Ammon's horn (tissue), 1 donor: ENCODE results near the gene SHD.

Experiments used
- DNase-seq: peaks from one replicate; pipeline ENCODE4 v3.0.0-alpha.2; 2016; ENCODE audit warnings: low spot score

Gene SHD

DNA sequence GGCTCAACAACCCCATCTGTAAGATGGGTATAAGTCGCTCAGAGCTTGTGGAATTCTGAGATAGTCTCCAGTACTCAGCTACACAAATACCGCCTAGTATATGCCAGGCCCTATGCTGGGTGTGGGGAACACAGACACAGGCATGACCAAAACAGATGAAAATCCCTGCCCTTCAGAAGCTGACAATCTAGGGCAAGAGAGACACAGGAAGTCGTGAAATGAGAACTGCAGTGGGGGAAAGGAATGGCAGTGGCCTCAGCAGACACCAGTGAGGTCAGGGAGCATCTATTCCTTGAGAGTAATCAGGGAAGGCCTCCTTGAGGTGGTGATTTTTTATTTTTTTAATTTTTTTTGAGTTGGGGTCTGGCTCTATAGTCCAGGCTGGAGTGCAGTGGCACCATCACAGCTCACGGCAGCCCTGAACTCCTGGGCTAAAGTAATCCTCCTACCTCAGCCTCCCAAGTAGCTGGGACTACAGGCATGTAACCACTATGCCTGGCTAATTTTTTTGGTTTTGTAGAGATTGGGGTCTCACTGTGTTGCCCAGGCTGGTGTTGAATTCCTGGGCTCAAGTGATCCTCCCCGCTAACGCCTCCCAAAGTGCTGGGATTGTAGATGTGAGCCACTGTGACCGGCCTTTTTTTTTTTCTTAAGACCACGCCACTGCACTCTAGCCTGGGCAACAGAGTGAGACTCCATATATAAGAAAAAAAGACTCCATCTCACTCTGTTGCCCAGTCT, 19.9 kb downstream of the SHD start:
- DNase-seq = no peak

DNA sequence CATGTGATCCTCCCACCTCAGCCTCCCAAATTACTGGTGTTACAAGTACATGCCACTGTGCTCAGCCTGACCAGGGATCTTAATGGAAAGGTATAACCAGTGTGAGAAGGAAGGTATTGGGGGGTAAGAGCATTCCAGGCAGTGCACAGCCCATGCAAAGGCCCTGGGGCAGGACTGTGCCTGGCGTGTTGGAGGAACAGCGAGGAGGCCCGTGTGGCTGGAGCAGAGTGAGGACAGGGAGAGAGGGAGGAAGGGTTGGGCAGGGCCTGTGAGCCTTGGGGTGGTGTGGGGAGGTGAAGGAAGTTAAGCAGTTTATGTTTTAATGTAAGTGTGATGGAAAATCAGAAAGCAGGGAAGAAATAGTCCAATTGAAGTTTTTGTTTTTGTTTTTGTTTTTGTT, 21.5 kb downstream of the SHD start:
- DNase-seq = no peak

DNA sequence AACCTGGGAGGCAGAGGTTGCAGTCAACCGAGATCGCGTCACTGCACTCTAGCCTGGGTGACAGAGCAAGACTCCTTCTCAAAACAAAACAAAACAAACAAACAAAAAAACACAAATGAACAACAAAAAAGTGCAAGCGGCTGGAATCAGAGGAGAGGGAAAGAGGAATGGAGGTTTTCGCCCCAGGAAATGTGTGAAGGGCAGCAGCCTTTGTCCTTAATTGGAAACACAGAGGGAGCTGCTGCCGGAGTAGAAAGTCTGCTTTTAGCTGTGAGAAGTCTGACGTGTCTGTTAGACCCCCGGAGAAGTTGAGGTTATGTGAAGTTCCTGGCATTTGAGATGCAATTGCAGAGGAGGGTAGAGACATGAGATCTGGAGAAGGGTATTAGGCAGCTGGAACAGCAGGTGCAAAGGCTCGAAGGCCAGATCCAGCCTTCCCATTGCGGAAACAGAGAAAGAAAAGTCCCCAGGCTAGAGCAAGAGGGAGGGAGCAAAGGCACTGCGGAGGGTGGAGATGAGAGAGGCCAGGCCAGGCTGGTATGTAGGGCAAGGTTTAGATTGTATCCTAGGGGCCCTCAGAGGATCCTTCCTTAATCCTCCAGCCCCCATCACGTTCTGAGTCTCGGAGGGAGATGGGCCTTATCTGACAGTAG, 22.6 kb downstream of the SHD start:
- DNase-seq = no peak

DNA sequence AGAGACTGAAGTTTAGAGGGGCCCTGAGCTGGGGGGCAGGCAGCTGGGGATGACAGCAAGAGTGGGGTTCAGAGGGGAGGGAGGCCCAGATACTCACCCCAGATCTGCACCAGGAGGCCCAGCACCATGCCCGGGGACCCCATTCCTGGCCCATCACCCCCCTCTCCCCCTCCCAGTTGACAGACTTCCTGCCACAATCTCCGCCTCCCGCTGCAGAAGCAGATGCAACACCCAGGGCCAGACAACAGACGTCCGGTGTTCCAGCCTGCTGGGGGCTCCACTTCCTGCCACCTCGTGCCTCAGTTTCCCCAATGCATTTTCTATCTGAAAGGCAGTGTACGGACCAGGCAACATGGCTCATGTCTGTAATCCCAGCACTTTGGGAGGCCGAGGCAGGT, 23.2 kb downstream of the SHD start, which contains the start of gene TMIGD2:
TSS of gene TMIGD2 (minus strand) at position 147 of the 398 bp plus-strand sequence. CDS start at position 143, 4 bp downstream.
- DNase-seq = no peak

DNA sequence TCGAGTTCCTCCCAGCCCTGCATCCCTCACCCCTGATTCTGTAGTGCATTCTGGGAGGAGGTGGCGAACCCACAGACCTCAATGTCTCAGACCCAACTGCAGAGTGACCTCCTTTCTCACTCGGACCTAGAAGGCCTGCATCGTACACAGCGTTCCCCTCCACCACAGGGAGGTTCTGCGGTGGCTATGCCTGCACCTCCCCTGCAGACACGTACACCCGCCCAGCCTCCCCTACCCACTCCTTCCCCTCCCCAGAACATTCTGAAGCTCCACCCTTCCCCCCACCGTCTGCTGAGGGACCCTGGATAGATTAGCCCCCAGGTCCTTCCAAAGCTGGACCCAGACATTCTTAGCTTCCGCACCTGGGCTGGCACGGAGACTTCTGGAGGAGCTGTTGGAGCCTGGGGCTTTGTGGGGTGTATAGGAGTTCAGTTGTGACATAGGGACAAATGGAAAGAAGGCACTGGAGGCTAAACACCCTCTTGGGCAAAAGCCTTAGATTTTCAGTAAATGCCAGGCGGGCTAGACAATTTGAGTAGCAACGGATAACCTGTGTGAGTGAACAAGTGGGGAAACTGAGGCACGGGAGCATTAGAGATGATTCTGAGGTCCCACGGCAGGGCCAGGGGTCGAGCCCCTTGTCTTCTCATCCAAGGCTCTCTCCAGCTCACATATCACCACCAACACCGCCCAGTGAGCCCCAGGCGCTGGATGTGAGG, 24.9 kb downstream of the SHD start:
- DNase-seq = no peak

DNA sequence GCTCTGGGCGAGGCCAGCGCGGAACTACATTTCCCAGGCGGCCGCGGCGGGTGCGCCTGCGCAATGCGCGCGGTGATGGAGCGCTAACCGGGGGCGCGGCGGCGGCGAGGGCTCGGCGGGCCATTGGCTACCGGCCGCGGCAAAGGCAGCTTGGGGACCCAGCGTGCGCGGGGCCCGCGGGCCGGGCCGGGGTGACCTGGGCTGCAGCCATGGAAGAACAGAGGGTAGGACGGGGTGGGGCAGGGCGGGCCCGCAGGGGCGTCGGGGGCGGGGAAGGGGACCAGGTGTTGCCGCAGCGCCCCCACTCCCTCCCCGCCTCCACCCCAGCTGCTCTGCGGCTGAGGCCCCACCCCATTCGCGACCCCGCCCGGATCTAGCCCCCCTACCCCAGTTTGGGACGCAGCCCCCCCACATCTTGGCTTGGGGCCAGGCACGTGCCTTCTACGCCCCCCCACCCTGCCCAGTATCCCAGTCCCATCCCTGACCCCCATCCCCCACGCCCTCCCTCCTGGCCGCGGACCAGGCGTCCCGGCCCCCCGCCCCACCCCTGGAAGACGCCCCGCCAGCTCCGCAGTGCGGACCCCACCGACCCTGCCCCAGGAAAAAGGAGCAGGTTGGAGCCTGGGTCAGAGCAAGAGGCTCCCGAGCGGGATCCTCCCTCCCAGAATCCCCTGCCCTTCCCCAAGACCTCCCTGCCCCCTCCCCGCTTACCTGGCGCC, 25.6 kb downstream of the SHD start, which contains the start of gene FSD1:
TSS of gene FSD1 (plus strand) at position 61 of the 719 bp plus-strand sequence. CDS start at position 210, 149 bp downstream.
- DNase-seq = peak; percentile 29

DNA sequence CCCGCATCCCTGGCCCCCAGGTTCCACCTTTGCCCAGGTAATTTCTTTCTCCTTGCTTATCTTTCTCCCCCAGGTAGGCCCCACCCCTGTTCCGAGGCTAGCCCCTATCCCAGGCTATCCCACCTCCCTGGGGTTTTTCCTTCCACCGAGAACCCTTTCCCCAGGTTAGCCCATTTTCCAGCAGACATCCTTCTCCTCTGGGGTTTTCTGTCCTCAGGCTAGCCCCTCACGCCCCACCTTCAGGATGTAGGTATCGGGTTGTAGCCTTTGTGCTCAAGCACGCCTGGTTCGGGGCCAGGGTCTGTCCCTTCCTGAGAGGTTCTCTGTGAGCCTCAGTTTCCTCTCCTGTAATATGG, 26.2 kb downstream of the SHD start:
- DNase-seq = no peak

DNA sequence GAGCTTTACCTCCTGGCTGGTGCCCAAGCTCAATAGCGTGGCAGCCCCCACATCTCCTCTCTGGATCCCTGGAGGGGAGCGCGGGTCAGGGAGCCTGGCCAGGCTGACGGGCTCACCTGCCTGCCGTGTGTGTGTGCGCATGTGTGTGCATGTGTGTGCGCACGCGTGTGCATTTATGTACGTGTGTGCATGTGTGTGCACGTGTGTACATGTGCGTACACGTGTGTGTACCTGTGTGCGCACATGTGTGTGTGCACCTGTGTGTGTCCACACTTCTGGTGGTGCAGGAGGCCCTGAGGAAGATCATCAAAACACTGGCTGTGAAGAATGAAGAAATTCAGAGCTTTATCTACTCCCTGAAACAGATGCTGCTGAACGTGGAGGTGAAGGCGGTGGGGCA, 26.6 kb downstream of the SHD start:
- DNase-seq = no peak

DNA sequence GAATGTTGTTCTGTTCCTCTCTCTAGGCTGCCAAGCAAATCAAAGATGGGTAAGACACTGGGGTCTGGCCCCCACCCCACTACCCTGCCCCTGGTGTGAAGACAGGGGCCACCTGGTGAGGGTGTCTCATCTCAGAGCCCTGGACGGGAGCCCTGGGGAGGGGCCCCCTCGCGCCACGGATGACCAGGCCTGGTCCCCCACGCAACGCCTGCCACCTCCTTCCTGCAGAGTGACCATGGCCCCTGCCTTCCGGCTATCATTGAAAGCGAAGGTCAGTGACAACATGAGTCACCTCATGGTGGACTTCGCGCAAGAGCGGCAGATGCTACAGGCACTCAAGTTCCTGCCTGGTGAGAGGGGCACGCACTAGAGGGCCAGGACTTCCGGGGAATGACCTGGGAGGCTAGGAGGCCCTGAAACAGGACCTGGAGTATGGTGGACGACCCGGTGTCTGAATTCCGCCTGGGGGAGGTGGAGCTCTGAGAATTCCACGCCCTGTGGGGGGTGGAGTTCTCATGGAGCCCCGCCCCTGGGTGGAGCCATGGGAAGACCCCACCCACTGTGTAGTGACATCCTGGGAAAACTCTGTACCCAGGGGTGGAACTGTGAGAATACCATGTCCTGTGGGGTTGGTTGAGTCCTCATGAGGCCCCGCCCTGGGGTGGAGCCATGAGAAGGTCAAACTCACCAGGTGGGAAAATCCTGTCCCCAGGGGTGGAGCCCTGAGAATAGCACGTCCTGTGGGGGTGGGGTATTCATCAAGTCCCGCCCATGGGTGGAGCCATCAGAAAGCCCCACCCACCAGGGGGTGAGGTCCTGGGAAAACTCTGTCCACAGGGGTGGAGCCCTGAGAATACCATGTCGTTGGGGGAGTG, 31.4 kb downstream of the SHD start:
- no peak for DNase-seq

DNA sequence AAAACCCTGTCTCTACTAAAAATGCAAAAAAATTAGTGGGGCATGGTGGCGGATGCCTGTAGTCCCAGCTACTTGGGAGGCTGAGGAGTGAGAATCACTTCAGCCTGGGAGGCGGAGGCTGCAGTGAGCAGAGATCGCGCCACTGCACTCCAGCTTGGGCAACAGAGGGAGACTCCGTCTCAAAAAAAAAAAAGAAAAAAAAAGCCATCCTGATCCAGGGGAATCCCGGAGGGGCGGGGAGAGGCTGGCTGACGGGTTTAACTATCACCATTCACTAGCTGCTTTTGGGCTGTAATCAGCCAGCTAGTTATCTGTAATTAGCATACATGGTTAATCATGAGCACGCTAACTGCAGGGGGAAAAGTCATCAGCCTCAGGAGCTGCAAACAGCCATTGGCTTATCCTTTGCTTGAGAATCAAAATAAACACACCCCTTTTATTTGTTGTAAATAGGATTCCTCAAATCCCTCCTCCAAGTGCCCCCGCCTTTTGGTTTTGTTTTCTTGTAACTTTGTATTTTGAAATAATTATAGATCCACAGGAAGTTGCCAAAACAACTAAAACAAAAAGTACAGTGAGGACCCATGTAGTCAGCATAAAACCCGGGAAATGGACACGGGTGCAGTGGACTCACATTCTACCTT, 34.9 kb downstream of the SHD start:
- DNase-seq = no peak

DNA sequence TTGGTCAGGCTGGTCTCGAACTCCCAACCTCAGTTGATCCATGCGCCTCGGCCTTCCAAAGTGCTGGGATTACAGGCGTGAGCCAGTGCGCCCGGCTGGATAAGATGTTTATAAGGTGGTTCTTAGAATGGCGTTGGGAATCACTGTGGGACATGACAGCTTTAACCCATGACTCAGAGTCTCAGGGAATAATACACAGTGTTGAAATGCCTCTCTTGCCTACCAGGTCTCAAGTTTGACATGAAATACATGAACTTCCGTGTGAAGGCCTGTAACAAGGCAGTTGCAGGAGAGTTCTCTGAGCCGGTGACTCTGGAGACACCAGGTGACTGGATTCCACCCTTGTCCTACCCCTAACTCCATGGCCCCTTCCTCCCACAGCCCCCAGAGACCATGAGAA, 37.9 kb downstream of the SHD start:
- DNase-seq = no peak

DNA sequence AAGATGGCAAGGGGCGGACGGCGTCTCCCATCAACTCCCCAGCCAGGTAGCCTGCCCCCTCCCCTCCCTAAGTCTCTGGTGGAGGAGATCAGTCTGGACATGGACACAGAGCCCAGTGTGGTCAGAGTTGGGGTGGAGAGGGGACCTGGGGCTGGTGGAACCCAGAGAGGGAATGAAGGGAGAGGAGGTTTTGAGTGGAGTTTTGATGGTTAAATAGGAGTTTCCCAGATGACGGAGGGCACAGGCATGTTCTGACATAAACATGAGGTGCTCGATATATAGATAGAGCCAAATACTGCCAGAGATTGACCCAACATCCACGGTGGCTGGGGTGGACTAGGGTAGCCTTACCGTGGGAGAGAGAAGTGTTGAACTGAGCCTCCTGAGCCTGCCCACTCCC, 39.4 kb downstream of the SHD start:
- DNase-seq = no peak

DNA sequence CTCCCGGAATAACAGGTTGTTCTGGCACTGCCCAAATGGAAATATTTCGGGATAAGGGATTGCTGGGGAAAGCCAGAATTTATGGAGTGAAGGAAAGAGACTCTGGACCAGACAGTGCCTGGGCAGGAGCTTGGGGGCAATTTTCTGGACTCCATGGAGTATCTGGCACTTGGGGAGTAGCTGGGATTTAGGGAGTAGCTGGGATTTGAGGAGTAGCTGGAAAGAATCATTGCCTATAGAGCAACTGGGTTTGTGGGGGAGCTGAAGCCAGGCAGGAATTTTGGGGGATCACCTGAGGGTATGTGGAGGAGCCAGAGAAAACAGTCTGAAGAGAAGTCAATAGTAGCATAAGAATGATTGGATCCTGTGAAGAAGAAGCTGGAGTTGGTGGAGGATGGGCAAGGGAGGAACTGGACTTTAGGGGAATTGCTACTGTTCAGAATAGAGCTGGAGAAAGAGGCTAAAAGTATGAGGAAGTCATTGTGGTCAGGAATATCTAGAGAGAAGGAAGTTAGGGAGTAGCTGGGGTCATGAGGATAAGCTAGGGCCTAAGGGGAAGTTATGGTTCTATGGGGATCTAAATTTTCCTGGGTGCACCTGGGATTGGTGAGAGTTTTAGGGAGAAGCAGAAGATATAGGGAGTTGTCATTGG, 40.1 kb downstream of the SHD start:
- no peak for DNase-seq

DNA sequence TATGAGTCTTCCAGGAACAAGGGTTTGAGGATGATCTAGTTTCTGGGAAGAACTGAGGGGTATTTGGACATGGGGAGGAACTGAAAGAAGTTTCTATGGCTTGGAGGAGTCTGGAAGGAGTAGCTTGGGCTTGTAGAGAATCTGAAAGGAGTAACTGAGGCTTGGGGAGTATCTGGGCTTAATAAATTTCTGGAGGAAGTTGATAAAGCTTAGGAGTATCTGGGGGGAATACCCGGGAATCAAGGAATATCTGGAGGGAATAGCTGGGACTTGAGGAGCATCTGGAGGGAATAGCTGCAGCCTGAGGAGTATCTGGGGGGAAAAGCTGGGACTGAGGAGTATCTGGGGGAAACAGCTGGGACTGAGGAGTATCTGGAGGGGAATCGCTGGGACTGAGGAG, 41.4 kb downstream of the SHD start:
- DNase-seq = no peak

DNA sequence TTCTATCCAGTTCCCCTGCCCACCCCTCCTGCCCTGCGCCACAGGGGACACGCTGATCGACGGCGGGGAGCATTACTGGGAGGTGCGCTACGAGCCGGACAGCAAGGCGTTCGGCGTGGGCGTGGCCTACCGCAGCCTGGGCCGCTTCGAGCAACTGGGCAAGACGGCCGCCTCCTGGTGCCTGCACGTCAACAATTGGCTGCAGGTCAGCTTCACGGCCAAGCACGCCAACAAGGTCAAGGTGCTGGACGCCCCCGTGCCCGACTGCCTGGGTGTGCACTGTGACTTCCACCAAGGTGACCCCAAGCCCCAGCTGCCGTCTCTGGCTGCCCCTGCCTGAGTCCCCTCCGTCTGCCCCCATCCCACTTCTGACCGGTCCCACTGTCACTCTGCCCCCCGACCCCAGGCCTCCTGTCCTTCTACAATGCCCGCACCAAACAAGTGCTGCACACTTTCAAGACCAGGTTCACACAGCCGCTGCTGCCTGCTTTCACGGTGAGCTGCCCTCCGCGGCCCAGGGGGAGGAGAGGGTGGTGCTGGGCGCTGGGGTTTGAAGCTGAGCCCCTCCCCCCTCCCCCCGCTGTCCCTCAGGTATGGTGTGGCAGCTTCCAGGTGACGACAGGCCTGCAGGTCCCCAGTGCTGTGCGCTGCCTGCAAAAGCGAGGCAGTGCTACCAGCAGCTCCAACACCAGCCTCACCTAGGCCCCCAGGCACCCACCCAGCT, 44.0 kb downstream of the SHD start:
- no peak for DNase-seq

DNA sequence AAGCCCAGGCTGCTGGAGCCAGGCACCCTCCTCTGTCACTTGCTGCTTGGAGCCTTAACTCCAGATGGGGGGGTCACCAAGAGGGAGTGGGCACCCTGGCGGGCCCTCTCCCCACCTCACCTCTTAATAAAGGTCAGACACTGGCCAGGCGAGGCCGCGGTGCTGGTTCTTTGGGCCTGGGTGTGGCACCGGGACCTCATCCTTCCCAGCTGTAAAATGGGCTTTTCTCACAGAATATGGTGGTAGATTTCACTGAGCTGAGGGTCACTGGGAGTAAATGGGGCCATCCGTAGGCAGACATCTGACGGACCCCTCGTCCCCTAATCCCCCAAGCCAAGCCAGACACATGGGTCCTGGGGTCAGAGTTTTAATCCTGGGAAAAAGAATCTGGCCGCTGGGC, 44.6 kb downstream of the SHD start:
- DNase-seq = no peak

DNA sequence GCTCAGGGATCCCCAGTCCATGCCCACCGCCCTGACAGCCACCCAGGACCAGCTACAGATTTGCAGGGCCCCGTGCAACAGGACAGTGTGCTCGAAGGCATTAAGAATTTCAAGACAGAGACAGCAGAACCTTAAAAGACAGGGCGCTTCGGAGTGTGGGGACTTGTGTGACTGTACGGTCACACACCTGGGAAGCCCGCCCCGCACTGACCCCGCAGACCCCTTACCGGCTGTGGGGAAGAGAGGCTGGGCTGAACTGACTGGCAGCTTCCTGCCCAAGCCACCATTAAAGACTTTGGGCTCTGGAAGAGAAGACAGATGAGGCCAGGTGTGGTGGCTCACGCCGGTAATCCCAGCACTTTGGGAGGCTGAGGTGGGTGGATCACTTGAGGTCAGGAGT, 45.2 kb downstream of the SHD start:
- DNase-seq = no peak

DNA sequence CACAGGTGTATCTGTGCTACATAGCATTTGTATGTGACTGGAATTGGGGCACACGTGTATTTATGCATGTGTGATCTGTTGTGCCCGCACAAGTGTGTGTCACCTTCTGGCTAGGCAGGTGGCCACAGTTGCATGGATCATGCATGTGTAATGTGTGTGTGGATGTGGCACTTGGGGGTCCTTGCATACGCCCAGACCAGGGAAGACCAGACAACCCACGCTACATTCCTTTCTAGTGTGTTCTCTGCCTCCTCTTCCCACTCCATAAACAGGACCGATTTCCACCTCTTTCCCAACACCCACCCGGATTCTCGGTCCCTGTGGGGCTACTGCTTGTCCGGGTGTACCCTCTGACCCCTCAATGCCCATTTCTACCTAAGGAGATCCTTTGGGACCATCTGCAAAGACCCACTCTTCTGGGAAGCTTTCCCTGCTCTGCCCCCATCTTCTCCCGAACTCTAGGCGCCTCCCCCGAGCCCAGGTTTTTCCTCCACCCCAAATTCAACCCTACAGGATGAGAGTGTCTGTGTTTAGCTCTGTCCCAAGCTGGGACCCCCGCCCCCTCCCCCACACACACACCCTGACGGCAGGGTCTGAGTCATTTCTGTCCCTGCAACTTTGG, 47.3 kb downstream of the SHD start:
- no peak for DNase-seq

DNA sequence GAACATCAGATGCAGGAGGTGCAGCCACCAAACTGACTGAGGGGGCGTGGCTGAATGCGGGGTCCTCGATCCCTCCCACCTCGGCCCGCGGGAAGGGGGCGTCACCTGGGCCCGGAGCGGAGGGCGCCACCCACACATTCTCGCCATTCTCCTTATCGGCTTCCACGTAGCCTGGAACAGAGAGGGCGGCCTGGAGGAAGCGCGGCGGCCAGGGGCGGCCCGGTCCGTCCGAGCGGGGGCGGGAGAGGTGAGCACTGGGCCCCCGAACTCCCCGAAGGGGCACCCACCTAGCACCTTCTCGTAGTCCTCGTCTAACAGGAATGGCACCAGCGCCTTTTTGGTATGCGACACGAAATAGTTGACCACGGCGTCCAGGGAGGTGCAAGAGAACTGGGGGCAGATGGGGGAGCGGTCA, 47.8 kb downstream of the SHD start:
- DNase-seq = no peak
